Fibroblast of lung (primary cell): ENCODE results near the gene CKLF. TPM values are rescaled to one million over a fixed set of nuclear protein-coding genes. Genes with fewer than 3 reads are reported as not detected.

Source experiments
- DNase-seq, 2 donors: peaks; one replicate each; pipeline versions ENCODE4 v3.0.0 to v3.0.0-alpha.2; 2010; ENCODE audit warnings: low read depth in 2 of 2
- H2AFZ ChIP-seq: 2 replicates; pipeline ENCODE4 v1.5.1; 2012; ENCODE audit warnings: low read length, control low read depth, inconsistent platforms
- H3K27ac ChIP-seq: 2 replicates; pipeline ENCODE4 v1.5.1; 2011; ENCODE audit warnings: low read length, control low read depth; ENCODE audit not compliant: insufficient read depth
- H3K27me3 ChIP-seq: 2 replicates; pipeline ENCODE4 v1.5.1; 2011; ENCODE audit warnings: mild to moderate bottlenecking, low read length; ENCODE audit not compliant: control insufficient read depth, insufficient read depth
- H3K36me3 ChIP-seq: 2 replicates; pipeline ENCODE4 v1.5.1; 2011; ENCODE audit warnings: low read length; ENCODE audit not compliant: control insufficient read depth, insufficient read depth
- H3K4me1 ChIP-seq: 2 replicates; pipeline ENCODE4 v1.5.1; 2011; ENCODE audit warnings: low read length; ENCODE audit not compliant: control insufficient read depth, insufficient read depth; ENCODE audit errors: extremely low read depth
- H3K4me2 ChIP-seq: 2 replicates; pipeline ENCODE4 v1.5.1; 2011; ENCODE audit warnings: low read length, control low read depth; ENCODE audit not compliant: insufficient read depth; ENCODE audit errors: extremely low read depth
- H3K4me3 ChIP-seq, 4 experiments: fragments of 200-600 bp in 1 of 4; sonication (generic) in 1 of 4; replicated peaks in 1 of 4; 2 replicates each; pipeline ENCODE4 v1.5.1; 2011 to 2016; ENCODE audit warnings: low read length in 4 of 4, low read depth in 3 of 4, mild to moderate bottlenecking in 3 of 4, control low read depth in 2 of 4, inconsistent platforms in 1 of 4, mixed read lengths in 1 of 4; ENCODE audit not compliant: insufficient read depth in 1 of 4; ENCODE audit errors: control extremely low read depth in 1 of 4
- H3K79me2 ChIP-seq: 2 replicates; pipeline ENCODE4 v1.5.1; 2012; ENCODE audit warnings: mild to moderate bottlenecking, low read length, inconsistent platforms; ENCODE audit not compliant: control insufficient read depth, insufficient read depth
- H3K9ac ChIP-seq: 2 replicates; pipeline ENCODE4 v1.5.1; 2011; ENCODE audit warnings: mild to moderate bottlenecking, low read length, control low read depth; ENCODE audit not compliant: insufficient read depth
- H3K9me3 ChIP-seq: 2 replicates; pipeline ENCODE4 v1.5.1; 2012; ENCODE audit warnings: low read depth, low read length; ENCODE audit not compliant: control insufficient read depth, insufficient read depth
- H4K20me1 ChIP-seq: 2 replicates; pipeline ENCODE4 v1.5.1; 2011; ENCODE audit warnings: low read length; ENCODE audit not compliant: control insufficient read depth, insufficient read depth; ENCODE audit errors: extremely low read depth
- EZH2 ChIP-seq: IDR thresholded peaks from 2 replicates; pipeline ENCODE4 v1.5.1; 2012; ENCODE audit warnings: low read length, control low read depth, mild to moderate bottlenecking; ENCODE audit errors: missing control alignments
- polyA plus RNA-seq, 2 donors: library from polyadenylated mRNA; depleted of rRNA in 1 of 2; stranded (reverse) in 1 of 2; unstranded in 1 of 2; fragments of >200 nt; gene quantifications; 2 replicates each; pipeline ENCODE4 v1.2.1, GENCODE V29; 2011 to 2012; ENCODE audit warnings: missing spikeins in 1 of 2
- total RNA-seq: library from RNA; depleted of rRNA; stranded (reverse); fragments of >200 nt; gene quantifications from 2 replicates; pipeline ENCODE4 v1.2.1, GENCODE V29; 2014
- TF ChIP-seq, protein P1 (sequence below), 2 donors: IDR thresholded peaks in 1 of 2; conservative IDR thresholded peaks in 1 of 2; 1 replicate in 1 of 2; 2 replicates in 1 of 2; pipeline ENCODE4 v1.5.1; 2011 to 2012; ENCODE audit warnings: low read length in 2 of 2, control low read depth in 1 of 2, inconsistent platforms in 1 of 2, low read depth in 1 of 2, mild to moderate bottlenecking in 1 of 2

Gene CKLF
- total and polyA plus RNA-seq, 2 donors (not counting 1 experiment from before 2014, with no cell fraction given): 41.9 to 70.9 TPM

DNA sequence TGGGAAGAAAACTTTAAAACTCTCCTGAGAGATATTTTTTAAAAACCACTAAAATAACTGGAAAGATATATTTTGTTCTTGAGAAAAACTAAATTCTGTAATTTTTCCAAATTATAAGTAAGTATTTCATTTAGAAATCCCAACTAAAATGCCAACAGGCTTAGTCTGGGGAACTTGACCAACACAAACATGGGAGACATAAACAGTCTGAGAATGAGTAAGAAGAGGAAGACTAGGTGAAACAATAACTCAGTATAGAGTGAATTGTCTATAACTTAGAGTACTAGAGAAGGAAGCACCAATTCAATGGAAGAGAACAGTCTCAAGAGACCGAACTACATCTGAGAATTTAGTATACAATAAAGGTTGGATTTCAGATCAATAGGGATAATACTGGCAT lies 16.8 kb downstream of the CKLF start:
- Histone ChIP-seq H3K27ac (no peak overlapping the region), H3K9ac (no peak overlapping the region)

DNA sequence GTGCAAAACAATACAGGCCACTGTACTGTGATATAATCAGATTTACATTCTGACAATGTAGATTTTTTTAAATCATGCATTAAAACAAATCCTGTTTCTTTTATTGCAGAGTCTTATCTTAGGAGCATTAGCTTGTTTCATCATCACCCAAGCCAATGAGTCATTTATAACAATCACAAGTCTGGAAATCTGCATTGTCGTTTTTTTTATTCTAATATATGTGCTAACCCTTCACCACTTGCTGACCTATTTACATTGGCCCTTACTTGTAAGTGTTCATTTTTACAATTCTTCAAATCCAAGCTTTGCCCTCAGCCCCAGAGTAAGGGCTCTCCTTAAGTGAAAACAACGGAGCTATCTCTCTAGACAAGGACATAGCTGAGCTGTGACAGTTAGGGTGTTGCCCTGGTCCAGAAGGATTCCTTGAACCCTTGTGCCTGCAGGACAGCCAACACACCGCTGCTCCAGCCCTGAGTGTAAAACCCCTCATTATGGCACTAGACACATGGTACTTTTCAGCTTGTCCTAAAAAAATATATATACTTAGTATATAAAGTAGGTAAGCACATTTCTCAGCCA lies 17.5 kb downstream of the CKLF start:
- no peak overlapping the region for H3K9ac ChIP-seq
- H3K36me3 ChIP-seq: peaks cover 7% of the 10 kb centered on the region
- H3K27ac ChIP-seq: no peak overlapping the region
- H3K79me2 ChIP-seq: no peaks in the 10 kb centered on the region
- H2AFZ ChIP-seq: no peak overlapping the region
- TF ChIP-seq, protein P1, sequence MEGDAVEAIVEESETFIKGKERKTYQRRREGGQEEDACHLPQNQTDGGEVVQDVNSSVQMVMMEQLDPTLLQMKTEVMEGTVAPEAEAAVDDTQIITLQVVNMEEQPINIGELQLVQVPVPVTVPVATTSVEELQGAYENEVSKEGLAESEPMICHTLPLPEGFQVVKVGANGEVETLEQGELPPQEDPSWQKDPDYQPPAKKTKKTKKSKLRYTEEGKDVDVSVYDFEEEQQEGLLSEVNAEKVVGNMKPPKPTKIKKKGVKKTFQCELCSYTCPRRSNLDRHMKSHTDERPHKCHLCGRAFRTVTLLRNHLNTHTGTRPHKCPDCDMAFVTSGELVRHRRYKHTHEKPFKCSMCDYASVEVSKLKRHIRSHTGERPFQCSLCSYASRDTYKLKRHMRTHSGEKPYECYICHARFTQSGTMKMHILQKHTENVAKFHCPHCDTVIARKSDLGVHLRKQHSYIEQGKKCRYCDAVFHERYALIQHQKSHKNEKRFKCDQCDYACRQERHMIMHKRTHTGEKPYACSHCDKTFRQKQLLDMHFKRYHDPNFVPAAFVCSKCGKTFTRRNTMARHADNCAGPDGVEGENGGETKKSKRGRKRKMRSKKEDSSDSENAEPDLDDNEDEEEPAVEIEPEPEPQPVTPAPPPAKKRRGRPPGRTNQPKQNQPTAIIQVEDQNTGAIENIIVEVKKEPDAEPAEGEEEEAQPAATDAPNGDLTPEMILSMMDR (conservative IDR thresholded peaks at IDR 0.05 in 1 of 2, IDR thresholded peaks at IDR 0.05 in 1 of 2; ENCODE audit: low read depth in 1 of 2, low read length in 2 of 2): no peak
- TF ChIP-seq EZH2: no peak
- H3K4me3 ChIP-seq: no peak overlapping the region
- H4K20me1 ChIP-seq: no peaks in the 10 kb centered on the region
- H3K9me3 ChIP-seq: no peaks in the 10 kb centered on the region
- no peak overlapping the region for H3K4me2 ChIP-seq
- peak; percentile 74 to 81 for DNase-seq
- peaks cover 7% of the 10 kb centered on the region for H3K4me1 ChIP-seq
- no peaks in the 10 kb centered on the region for H3K27me3 ChIP-seq

More for the DNA sequence above, 16.8 kb downstream of the CKLF start:
- H3K27me3 ChIP-seq: no peaks in the 10 kb centered on the region
- no peak overlapping the region for H2AFZ ChIP-seq
- peaks cover 7% of the 10 kb centered on the region for H3K4me1 ChIP-seq
- no peaks in the 10 kb centered on the region for H3K9me3 ChIP-seq
- no peaks in the 10 kb centered on the region for H4K20me1 ChIP-seq
- no peak overlapping the region for H3K4me3 ChIP-seq
- H3K36me3 ChIP-seq: peaks cover 7% of the 10 kb centered on the region
- TF ChIP-seq, protein P1 (conservative IDR thresholded peaks at IDR 0.05 in 1 of 2, IDR thresholded peaks at IDR 0.05 in 1 of 2; ENCODE audit: low read depth in 1 of 2, low read length in 2 of 2): no peak
- TF ChIP-seq EZH2: no peak
- no peak overlapping the region for H3K4me2 ChIP-seq
- no peaks in the 10 kb centered on the region for H3K79me2 ChIP-seq
- DNase-seq: peak; percentile 72 to 83

DNA sequence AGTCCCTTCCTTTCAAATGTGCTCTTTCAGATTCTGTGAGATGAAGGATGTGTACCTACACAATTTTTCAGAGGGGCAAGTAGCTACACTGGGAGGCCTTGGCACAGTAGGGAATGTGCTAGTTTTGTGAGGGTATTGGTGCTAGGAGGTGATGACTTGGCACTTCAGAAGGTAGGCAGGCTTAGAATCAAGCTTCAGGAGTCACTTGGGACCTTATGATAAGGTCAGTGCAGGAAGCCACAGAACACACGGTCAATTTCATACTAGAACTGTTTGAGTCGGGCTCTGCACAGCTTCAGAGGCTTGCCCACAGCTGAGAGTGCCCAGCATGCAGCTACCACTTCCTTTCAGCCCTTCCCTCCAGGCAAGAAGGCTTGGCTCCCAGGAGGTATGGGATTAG lies 20.0 kb downstream of the CKLF start:
- H3K27ac ChIP-seq: no peak overlapping the region
- no peaks in the 10 kb centered on the region for H4K20me1 ChIP-seq
- no peaks in the 10 kb centered on the region for H3K27me3 ChIP-seq
- no peak overlapping the region for H3K4me3 ChIP-seq
- DNase-seq: no peak
- H3K9me3 ChIP-seq: no peaks in the 10 kb centered on the region
- no peak overlapping the region for H2AFZ ChIP-seq
- H3K9ac ChIP-seq: no peak overlapping the region
- no peaks in the 10 kb centered on the region for H3K36me3 ChIP-seq
- H3K4me1 ChIP-seq: peaks cover 7% of the 10 kb centered on the region
- TF ChIP-seq EZH2: no peak
- TF ChIP-seq, protein P1 (conservative IDR thresholded peaks at IDR 0.05 in 1 of 2, IDR thresholded peaks at IDR 0.05 in 1 of 2; ENCODE audit: low read depth in 1 of 2, low read length in 2 of 2): no peak
- H3K79me2 ChIP-seq: no peaks in the 10 kb centered on the region
- H3K4me2 ChIP-seq: no peak overlapping the region
